Choroid plexus epithelial cell (primary cell): ENCODE results near the gene CHRNA1.

Experiments used
- DNase-seq: peaks from one replicate; pipeline ENCODE4 v3.0.0-alpha.2; 2010; ENCODE audit warnings: low read depth
- H3K4me3 ChIP-seq: 2 replicates; pipeline ENCODE4 v1.5.1; 2011; ENCODE audit warnings: low read depth, mild to moderate bottlenecking, control low read depth, low read length, moderate library complexity
- CTCF ChIP-seq: conservative IDR thresholded peaks from 2 replicates; pipeline ENCODE4 v1.5.1; 2011; ENCODE audit warnings: low read depth, mild to moderate bottlenecking, control low read depth, inconsistent platforms, low read length, moderate library complexity

CHRNA1 gene

GRCh38 chr2:174722942-174723592 is 41.2 kb downstream of the CHRNA1 start:
- no peak for TF ChIP-seq CTCF
- no peak for DNase-seq
- H3K4me3 ChIP-seq = no peak overlapping the region

GRCh38 chr2:174719016-174719415 is 45.3 kb downstream of the CHRNA1 start:
- TF ChIP-seq CTCF = no peak
- DNase-seq = no peak
- H3K4me3 ChIP-seq = no peak overlapping the region

GRCh38 chr2:174718591-174718990 is 45.7 kb downstream of the CHRNA1 start:
- H3K4me3 ChIP-seq = no peak overlapping the region
- TF ChIP-seq CTCF = no peak
- DNase-seq = no peak

- no peak overlapping the region for H3K4me3 ChIP-seq
- no peak for DNase-seq
- TF ChIP-seq CTCF = no peak
Measured at GRCh38 chr2:174717916-174718315, 46.4 kb downstream of the CHRNA1 start.

- no peak for TF ChIP-seq CTCF
- no peak overlapping the region for H3K4me3 ChIP-seq
- DNase-seq = peak; percentile 40
Measured at GRCh38 chr2:174717273-174717672, 47.0 kb downstream of the CHRNA1 start.

GRCh38 chr2:174716785-174717184 is 47.5 kb downstream of the CHRNA1 start:
- no peak for TF ChIP-seq CTCF
- no peak for DNase-seq
- H3K4me3 ChIP-seq = no peak overlapping the region

- no peak overlapping the region for H3K4me3 ChIP-seq
- no peak for TF ChIP-seq CTCF
- DNase-seq = no peak
Measured at GRCh38 chr2:174713686-174714085, 50.6 kb downstream of the CHRNA1 start.
